Kidney (tissue), 14 donors: Measurements from ENCODE around the gene TSSK6. TPM values are rescaled to one million over a fixed set of nuclear protein-coding genes. Genes with fewer than 3 reads are reported as not detected.
A peak's percentile ranks its signal among the peaks of the same experiment; 100 is the strongest.

Source experiments
- DNase-seq, 5 donors: peaks; one replicate each; pipeline ENCODE4 v3.0.0-alpha.2; 2013 to 2020
- FAIRE-seq: peaks from 2 replicates; lab custom pipeline; 2012; peaks lifted over from hg19 to GRCh38; lab: Jason Lieb, UNC
- H3K27ac ChIP-seq, 2 donors: one replicate each; pipeline ENCODE4 v1.7.0; 2013; ENCODE audit warnings: low read depth in 2 of 2, low read length in 2 of 2, inconsistent platforms in 1 of 2
- H3K27me3 ChIP-seq: one replicate; pipeline ENCODE4 v1.7.1; 2013; ENCODE audit warnings: low read length, inconsistent platforms; ENCODE audit not compliant: control insufficient read depth, insufficient read depth
- H3K36me3 ChIP-seq, 3 donors: one replicate each; pipeline versions ENCODE4 v1.7.0 to v1.7.1; 2013; ENCODE audit warnings: low read length in 3 of 3, control low read depth in 1 of 3, inconsistent platforms in 1 of 3; ENCODE audit not compliant: insufficient read depth in 3 of 3, control insufficient read depth in 2 of 3
- H3K4me1 ChIP-seq, 3 donors: one replicate each; pipeline versions ENCODE4 v1.7.0 to v1.7.1; 2013; ENCODE audit warnings: low read length in 3 of 3, inconsistent platforms in 1 of 3, low read depth in 1 of 3; ENCODE audit not compliant: control insufficient read depth in 2 of 3, insufficient read depth in 2 of 3
- H3K4me3 ChIP-seq, 3 donors: one replicate each; pipeline versions ENCODE4 v1.7.0 to v1.8.1; 2013; ENCODE audit warnings: low read length in 3 of 3, control low read depth in 1 of 3, inconsistent platforms in 1 of 3
- H3K9ac ChIP-seq, 3 donors: one replicate each; pipeline versions ENCODE4 v1.7.0 to v1.7.1; 2013; ENCODE audit warnings: low read length in 3 of 3, control low read depth in 1 of 3, inconsistent platforms in 1 of 3
- H3K9me3 ChIP-seq, 3 donors: one replicate each; pipeline versions ENCODE4 v1.7.0 to v1.7.1; 2013; ENCODE audit warnings: low read length in 3 of 3, control low read depth in 1 of 3, inconsistent platforms in 1 of 3; ENCODE audit not compliant: control insufficient read depth in 2 of 3, insufficient read depth in 1 of 3
- CTCF ChIP-seq: IDR thresholded peaks from 3 replicates; pipeline ENCODE4 v1.5.1; 2012; ENCODE audit warnings: mild to moderate bottlenecking, moderate library complexity, borderline replicate concordance; ENCODE audit not compliant: insufficient read depth; ENCODE audit errors: extremely low read depth
- intact Hi-C: fragments of 100-400 bp; cut with DNase I; formaldehyde crosslinking; loops from one replicate; pipeline ENCODE4 v1.11.1; 2022
- polyA plus RNA-seq: library from polyadenylated mRNA; stranded (reverse); fragments of 350-450 nt; fragmentation: Illumina TruSeq; extraction: RNeasy Lipid Tissue Mini Kit (QIAGEN cat#74804); gene quantifications from one replicate; pipeline ENCODE4 v1.2.3, GENCODE V29; 2014; ENCODE audit warnings: low read depth, low replicate concordance; ENCODE audit not compliant: insufficient read depth
- total RNA-seq: library from RNA; stranded (reverse); fragmentation: NEBNext Ultra II Directional; extraction: Animal tissue kit (Norgen Biotek cat#: 25700); gene quantifications from one replicate; pipeline ENCODE4 v1.2.1, GENCODE V29; 2021
- donor health status: control.
- donor health status: control.
- donor health status: control.
- donor health status: control.
- donor health status: control.
- donor health status: DM: yes; HTN: yes; CAD: no.
- donor health status: Normal renal cell carcinoma (clear cell type).

TSSK6 gene
- total and polyA plus RNA-seq, 2 donors from 2014 or later = 1.4 to 3.7 TPM

DNA sequence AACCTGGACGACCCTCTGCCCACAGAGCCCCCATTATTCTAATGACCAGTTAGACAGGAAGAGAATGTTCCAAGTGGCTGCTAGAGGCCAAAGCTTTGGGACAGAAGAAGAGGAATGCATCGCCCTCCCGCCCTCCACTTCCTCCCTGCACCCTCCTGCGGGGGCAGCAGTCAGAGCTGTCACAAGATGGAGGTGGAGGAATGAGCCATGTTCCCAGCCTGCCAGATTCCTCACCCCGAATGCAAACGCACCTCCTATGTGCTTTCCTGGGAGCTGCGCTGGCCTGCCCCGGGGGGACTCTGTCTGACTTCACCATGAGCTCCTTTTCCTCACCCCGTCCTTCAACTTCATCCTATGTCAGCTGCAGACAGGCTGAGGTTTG lies 15.1 kb upstream of the TSSK6 start:
- intact Hi-C loops = loop anchor here (5.0 to 10.0 kb wide), 2 partner anchors 112 to 434 kb away; partner anchors contain the start of gene GMIP
- Histone ChIP-seq H3K4me1 (peaks cover 0 to 2% (median 0%) of the 10 kb centered on the region in 3 donors), H3K27ac (no peak overlapping the region), H3K9me3 (no peaks in the 10 kb centered on the region), H3K36me3 (peaks cover 0 to 3% (median 0%) of the 10 kb centered on the region in 3 donors), H3K27me3 (no peaks in the 10 kb centered on the region), H3K4me3 (no peak overlapping the region), H3K9ac (no peak overlapping the region)
- DNase-seq = no peak
- no peak for TF ChIP-seq CTCF
- no peak for FAIRE-seq

DNA sequence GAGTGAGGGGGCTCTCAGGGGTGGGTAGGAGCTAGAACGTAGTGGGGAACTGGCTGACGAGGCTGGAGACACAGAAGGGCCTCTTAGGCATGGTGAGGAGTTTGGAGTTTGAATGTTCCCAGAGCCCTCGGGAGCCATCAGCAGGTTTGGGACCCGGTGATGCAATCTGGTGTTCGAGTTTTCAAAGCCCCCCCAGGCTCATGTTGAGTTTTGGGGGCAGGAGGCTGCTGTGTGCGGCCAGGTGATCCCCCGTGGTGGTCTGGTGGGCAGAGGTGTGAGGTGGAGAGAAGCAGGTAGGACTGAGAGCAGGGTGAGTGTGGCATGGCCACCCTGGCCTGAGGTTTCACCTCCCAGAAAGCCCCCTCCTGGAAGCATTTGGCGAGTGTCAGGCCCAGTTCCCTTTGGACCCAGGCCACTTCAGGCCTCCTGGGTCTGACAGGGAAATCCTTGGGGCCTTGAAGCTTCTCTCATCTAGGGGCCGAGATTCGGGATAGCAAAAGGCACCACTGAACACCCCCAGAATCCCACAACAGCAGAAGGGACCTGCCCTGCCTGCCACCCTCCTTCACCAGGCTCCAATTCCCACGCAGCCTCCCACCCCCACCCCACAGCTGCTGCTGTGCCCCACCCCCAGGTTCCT lies 14.6 kb upstream of the TSSK6 start:
- no peak overlapping the region for H3K4me3 ChIP-seq
- FAIRE-seq (no peak), DNase-seq (no peak)
- no peaks in the 10 kb centered on the region for H3K27me3 ChIP-seq
- intact Hi-C loops = loop anchor here (5.0 to 10.0 kb wide), 2 partner anchors 112 to 435 kb away; partner anchors contain the start of gene GMIP
- no peak for TF ChIP-seq CTCF
- peaks cover 0 to 3% (median 0%) of the 10 kb centered on the region in 3 donors for H3K36me3 ChIP-seq
- no peak overlapping the region for H3K27ac ChIP-seq
- H3K4me1 ChIP-seq = peaks cover 0 to 2% (median 0%) of the 10 kb centered on the region in 3 donors
- no peaks in the 10 kb centered on the region for H3K9me3 ChIP-seq
- no peak overlapping the region for H3K9ac ChIP-seq

- FAIRE-seq (no peak), DNase-seq (peak in 4 of 5 donors; percentile 64 to 75 (median 73))
- Histone ChIP-seq H3K4me3 (no peak within 1 kb of the TSS), H3K9me3 (no peaks in the 10 kb centered on the region), H3K27ac (no peak within 1 kb of the TSS), H3K4me1 (peaks cover 0 to 2% (median 0%) of the 10 kb centered on the region in 3 donors), H3K36me3 (peaks cover 0 to 5% (median 3%) of the 10 kb centered on the region in 3 donors), H3K9ac (no peak within 1 kb of the TSS), H3K27me3 (no peaks in the 10 kb centered on the region)
- intact Hi-C loops = no loop called here
- no peak for TF ChIP-seq CTCF
These were observed 13.6 kb upstream of the TSSK6 start, which contains the start of gene YJEFN3 for GRCh38 chr19:19528721-19529490. TSS of gene YJEFN3 (plus strand) at chr19:19528911. CDS start at chr19:19528933, 22 bp downstream.
